DOHH2 (cell line): ENCODE measurements around the gene DCHS2.

Experiments
- H3F3A ChIP-seq: fragments of 200-600 bp; sonication (generic), shearing (Covaris generic); 2 replicates; pipeline ENCODE4 v1.6.0; 2016; ENCODE audit warnings: antibody characterized with exemption, mild to moderate bottlenecking; ENCODE audit not compliant: control insufficient read depth, insufficient read depth
- H3K27ac ChIP-seq: fragments of 200-600 bp; sonication (generic); 2 replicates; pipeline ENCODE4 v1.5.1; 2014; ENCODE audit warnings: low read depth, mild to moderate bottlenecking, low read length, moderate library complexity
- H3K27me3 ChIP-seq: fragments of 200-600 bp; sonication (generic); 2 replicates; pipeline ENCODE4 v1.6.1; 2014; ENCODE audit warnings: mild to moderate bottlenecking, low read length, mixed read lengths; ENCODE audit not compliant: control insufficient read depth
- H3K36me3 ChIP-seq: fragments of 200-600 bp; sonication (generic); 2 replicates; pipeline ENCODE4 v1.6.1; 2014; ENCODE audit warnings: mild to moderate bottlenecking, low read length, moderate library complexity, mixed read lengths; ENCODE audit not compliant: control insufficient read depth
- H3K4me1 ChIP-seq: fragments of 200-600 bp; sonication (generic); 2 replicates; pipeline ENCODE4 v1.6.1; 2014; ENCODE audit warnings: mild to moderate bottlenecking, low read length, mixed read lengths; ENCODE audit not compliant: control insufficient read depth
- H3K4me2 ChIP-seq: fragments of 200-600 bp; sonication (generic); 2 replicates; pipeline ENCODE4 v1.6.0; 2014; ENCODE audit warnings: mild to moderate bottlenecking, low read length, moderate library complexity
- H3K4me3 ChIP-seq: fragments of 200-600 bp; sonication (generic); 2 replicates; pipeline ENCODE4 v1.5.1; 2014; ENCODE audit warnings: mild to moderate bottlenecking, low read length, mixed read lengths
- H3K79me2 ChIP-seq: fragments of 200-600 bp; sonication (generic); 2 replicates; pipeline ENCODE4 v1.6.1; 2014; ENCODE audit warnings: mild to moderate bottlenecking, low read length, mixed read lengths; ENCODE audit not compliant: control insufficient read depth
- H3K9me2 ChIP-seq: fragments of 200-600 bp; sonication (generic); replicated peaks from 2 replicates; pipeline ENCODE4 v1.6.1; 2014; ENCODE audit warnings: mild to moderate bottlenecking, low read length, mixed read lengths; ENCODE audit not compliant: control insufficient read depth
- H3K9me3 ChIP-seq: fragments of 200-600 bp; sonication (generic); 2 replicates; pipeline ENCODE4 v1.6.1; 2014; ENCODE audit warnings: antibody characterized with exemption, low read length, mixed read lengths; ENCODE audit not compliant: control insufficient read depth, insufficient read depth
- H4K20me1 ChIP-seq: fragments of 200-600 bp; sonication (generic); 2 replicates; pipeline ENCODE4 v1.6.0; 2014; ENCODE audit warnings: low read depth, mild to moderate bottlenecking, antibody characterized with exemption, low read length, moderate library complexity; ENCODE audit not compliant: control insufficient read depth, insufficient read depth
- CTCF ChIP-seq: fragments of 200-600 bp; sonication (generic); IDR thresholded peaks from one replicate; pipeline ENCODE4 v1.5.1; 2014; ENCODE audit warnings: antibody characterized with exemption, mild to moderate bottlenecking, low read depth, low read length; ENCODE audit not compliant: poor library complexity, severe bottlenecking
- EZH2phosphoT487 ChIP-seq: fragments of 200-600 bp; sonication (generic); IDR thresholded peaks from 2 replicates; pipeline ENCODE4 v1.6.1; 2017; ENCODE audit warnings: borderline replicate concordance, mild to moderate bottlenecking, antibody characterized with exemption, low read length, moderate library complexity, mixed read lengths

The DCHS2 gene

GRCh38 chr4:154320521-154320920, 171.1 kb downstream of the DCHS2 start:
- H3K4me1 ChIP-seq, result no peaks in the 10 kb centered on the region
- H3K9me3 ChIP-seq, result no peaks in the 10 kb centered on the region
- H3K36me3 ChIP-seq, result no peaks in the 10 kb centered on the region
- no peaks in the 10 kb centered on the region for H3K79me2 ChIP-seq
- no peaks in the 10 kb centered on the region for H4K20me1 ChIP-seq
- TF ChIP-seq EZH2phosphoT487, result no peak
- TF ChIP-seq CTCF, result no peak
- no peaks in the 10 kb centered on the region for H3F3A ChIP-seq
- H3K27ac ChIP-seq, result no peak overlapping the region
- H3K9me2 ChIP-seq, result no peaks in the 10 kb centered on the region
- H3K27me3 ChIP-seq, result no peaks in the 10 kb centered on the region
- no peak overlapping the region for H3K4me2 ChIP-seq
- no peak overlapping the region for H3K4me3 ChIP-seq

DNA sequence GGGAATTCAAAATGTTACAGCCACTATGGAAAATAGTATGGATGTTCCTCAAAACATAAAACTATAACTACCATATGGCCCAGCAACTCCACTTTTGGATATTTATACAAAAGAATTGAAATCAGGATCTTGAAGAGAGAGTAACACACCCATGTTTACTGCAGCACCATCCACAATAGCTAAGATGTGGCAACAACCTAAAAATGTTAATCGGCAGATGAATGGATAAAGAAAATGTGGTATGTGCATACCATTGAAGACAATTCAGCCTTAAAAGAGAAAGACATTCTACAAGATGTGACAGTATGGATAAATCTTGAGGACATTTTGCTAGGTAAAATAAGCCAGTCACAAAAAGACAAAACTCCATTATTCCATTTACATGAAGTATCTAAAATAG, 171.9 kb downstream of the DCHS2 start:
- no peaks in the 10 kb centered on the region for H3K27me3 ChIP-seq
- H3K9me3 ChIP-seq, result no peaks in the 10 kb centered on the region
- no peak overlapping the region for H3K27ac ChIP-seq
- H3K79me2 ChIP-seq, result no peaks in the 10 kb centered on the region
- H3K4me1 ChIP-seq, result no peaks in the 10 kb centered on the region
- no peak overlapping the region for H3K4me3 ChIP-seq
- H3K9me2 ChIP-seq, result no peaks in the 10 kb centered on the region
- no peak for TF ChIP-seq CTCF
- no peak for TF ChIP-seq EZH2phosphoT487
- no peaks in the 10 kb centered on the region for H3F3A ChIP-seq
- no peaks in the 10 kb centered on the region for H4K20me1 ChIP-seq
- H3K4me2 ChIP-seq, result no peak overlapping the region
- no peaks in the 10 kb centered on the region for H3K36me3 ChIP-seq

DNA sequence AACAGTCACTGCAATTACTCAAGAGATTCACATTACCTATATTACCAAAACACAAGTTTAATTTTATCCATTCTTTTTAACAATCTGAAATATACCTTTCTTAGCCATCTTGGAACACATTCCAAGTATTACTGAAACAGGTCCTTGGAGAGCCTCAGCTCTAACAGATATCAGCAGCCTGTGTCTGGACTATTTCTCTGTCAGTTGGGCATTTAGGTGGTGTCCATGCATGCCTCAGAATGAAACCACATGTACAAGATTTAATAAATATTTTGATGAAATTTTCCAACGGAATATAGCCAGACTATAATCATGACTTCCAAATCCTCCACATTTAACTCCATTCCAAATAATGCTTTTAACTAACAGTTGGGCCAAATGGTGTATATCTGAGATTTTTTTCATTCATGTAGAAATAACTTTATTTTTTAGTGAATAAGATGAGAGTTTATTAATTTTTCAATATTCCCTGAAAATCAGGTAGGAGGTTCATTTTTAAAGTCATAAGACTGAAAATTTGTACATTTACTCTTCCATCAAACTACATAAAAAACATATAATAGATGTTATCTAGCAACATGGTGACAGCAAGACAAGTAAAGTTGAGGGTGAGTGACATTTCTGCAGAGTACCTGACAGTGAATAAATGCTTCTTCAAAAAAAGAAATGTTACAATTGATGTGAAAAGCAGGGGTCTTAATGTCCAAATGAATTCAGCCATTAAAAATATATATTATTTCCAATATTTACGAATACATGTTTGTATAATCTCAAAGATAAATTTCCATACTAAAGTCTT, 174.2 kb downstream of the DCHS2 start:
- Histone ChIP-seq H3K4me2 (no peak overlapping the region), H3K4me3 (no peak overlapping the region), H3K36me3 (no peaks in the 10 kb centered on the region), H3F3A (no peaks in the 10 kb centered on the region), H3K9me3 (no peaks in the 10 kb centered on the region), H4K20me1 (no peaks in the 10 kb centered on the region), H3K9me2 (no peaks in the 10 kb centered on the region), H3K4me1 (no peaks in the 10 kb centered on the region), H3K27me3 (no peaks in the 10 kb centered on the region), H3K79me2 (no peaks in the 10 kb centered on the region), H3K27ac (no peak overlapping the region)
- no peak for TF ChIP-seq CTCF
- TF ChIP-seq EZH2phosphoT487, result no peak
